Small intestine (tissue), 7 donors: ENCODE results near the gene MTUS2. TPM values are rescaled to one million over a fixed set of nuclear protein-coding genes. Genes with fewer than 3 reads are reported as not detected.
A peak's percentile ranks its signal among the peaks of the same experiment; 100 is the strongest.

ENCODE experiments used
- DNase-seq, 2 donors: peaks; one replicate each; pipeline versions ENCODE4 v3.0.0 to v3.0.0-alpha.2; 2013
- FAIRE-seq: peaks from 2 replicates; lab custom pipeline; 2012; peaks lifted over from hg19 to GRCh38; lab: Jason Lieb, UNC
- H3K27ac ChIP-seq, 3 donors: one replicate each; pipeline ENCODE4 v1.5.1; 2013; ENCODE audit warnings: low read length in 2 of 3, mild to moderate bottlenecking in 2 of 3, control low read depth in 1 of 3, inconsistent platforms in 1 of 3, low read depth in 1 of 3, moderate library complexity in 1 of 3
- H3K27me3 ChIP-seq, 3 donors: one replicate each; pipeline ENCODE4 v1.6.1; 2013; ENCODE audit warnings: low read length in 3 of 3, inconsistent platforms in 1 of 3; ENCODE audit not compliant: control insufficient read depth in 3 of 3, insufficient read depth in 3 of 3
- H3K36me3 ChIP-seq, 3 donors: one replicate each; pipeline ENCODE4 v1.6.1; 2013; ENCODE audit warnings: low read length in 3 of 3, inconsistent platforms in 1 of 3, low read depth in 1 of 3, mild to moderate bottlenecking in 1 of 3, moderate library complexity in 1 of 3; ENCODE audit not compliant: control insufficient read depth in 3 of 3, insufficient read depth in 2 of 3
- H3K4me1 ChIP-seq, 3 donors: one replicate each; pipeline ENCODE4 v1.6.1; 2013; ENCODE audit warnings: low read length in 2 of 3, inconsistent platforms in 1 of 3, low read depth in 1 of 3, mild to moderate bottlenecking in 1 of 3, moderate library complexity in 1 of 3; ENCODE audit not compliant: control insufficient read depth in 3 of 3, insufficient read depth in 2 of 3
- H3K4me3 ChIP-seq, 3 donors: one replicate each; pipeline ENCODE4 v1.5.1; 2013; ENCODE audit warnings: low read length in 3 of 3, control low read depth in 1 of 3, inconsistent platforms in 1 of 3, low read depth in 1 of 3, mild to moderate bottlenecking in 1 of 3, moderate library complexity in 1 of 3
- H3K9me3 ChIP-seq, 2 donors: one replicate each; pipeline ENCODE4 v1.6.1; 2013; ENCODE audit warnings: low read depth in 1 of 2, low read length in 1 of 2; ENCODE audit not compliant: control insufficient read depth in 2 of 2, insufficient read depth in 1 of 2
- WGBS, 3 donors: extraction: QIAGEN DNeasy Blood & Tissue Kit; methylation state at CpG; one replicate each; pipeline ENCODE4 v1.1.7; 2013; 5-methylcytosine and 5-hydroxymethylcytosine counted together
- polyA plus RNA-seq, 4 donors: library from polyadenylated mRNA; stranded (reverse) in 3 of 4; unstranded in 1 of 4; fragments of 200-250 nt in 3 of 4; fragments of 120-200 nt in 1 of 4; gene quantifications; one replicate each; pipeline versions ENCODE4 v1.2.1 to v1.2.3, GENCODE V29; 2013
- donor health status: healthy with polysubstance abuse.
- donor health status: control.
- donor health status: control.
- donor health status: Bipolar disorder and iron deficiency.
- donor health status: healthy.

The MTUS2 gene
- polyA plus RNA-seq, 4 donors: under 0.01 to 0.53 (median 0.22) TPM

- FAIRE-seq (no peak), DNase-seq (no peak)
- 75 to 91% (median 87%) methylated on average over 9 of the region's 9 CpGs for WGBS, 3 donors
- H3K4me3 ChIP-seq: no peak overlapping the region
- no peaks in the 10 kb centered on the region for H3K27me3 ChIP-seq
- H3K4me1 ChIP-seq: no peaks in the 10 kb centered on the region
- no peak overlapping the region for H3K27ac ChIP-seq
- H3K36me3 ChIP-seq: no peaks in the 10 kb centered on the region
- no peaks in the 10 kb centered on the region for H3K9me3 ChIP-seq
Measured at GRCh38 chr13:29471551-29471950, 651.4 kb downstream of the MTUS2 start.

DNA sequence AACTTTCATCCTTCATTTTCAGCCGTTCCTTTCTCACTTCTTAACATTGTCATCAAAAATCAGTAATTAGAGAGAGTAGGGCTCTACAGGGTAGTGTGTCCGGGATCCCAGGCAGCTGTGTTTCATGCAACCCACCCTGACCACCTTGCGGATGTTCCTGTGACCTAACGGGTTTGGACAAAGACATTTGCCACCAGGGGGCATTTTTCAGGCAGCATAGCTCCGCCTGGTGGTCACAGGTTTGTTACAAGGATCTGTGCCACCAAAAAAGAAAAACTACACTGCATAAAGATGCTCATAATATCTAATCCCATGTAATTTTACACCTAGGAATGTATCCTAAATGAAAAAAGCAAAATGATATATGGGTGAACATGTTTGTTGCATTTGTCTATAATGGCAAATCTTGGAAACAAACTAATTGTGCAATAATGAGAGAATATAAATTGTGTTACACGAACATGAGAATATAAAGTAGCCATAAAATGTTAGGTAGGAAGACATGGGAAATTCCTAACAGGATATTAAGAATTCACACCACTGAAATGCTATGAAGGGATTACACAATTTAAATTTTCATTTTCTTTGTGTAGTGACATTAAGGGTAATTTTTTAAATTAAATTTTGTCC lies 652.3 kb downstream of the MTUS2 start:
- no peaks in the 10 kb centered on the region for H3K36me3 ChIP-seq
- FAIRE-seq (no peak), DNase-seq (peak; percentile 51 to 58)
- no peaks in the 10 kb centered on the region for H3K4me1 ChIP-seq
- 29 to 46% (median 38%) methylated on average over 6 of the region's 6 CpGs for WGBS, 3 donors
- H3K4me3 ChIP-seq: no peak overlapping the region
- H3K27ac ChIP-seq: no peak overlapping the region
- H3K27me3 ChIP-seq: no peaks in the 10 kb centered on the region
- no peaks in the 10 kb centered on the region for H3K9me3 ChIP-seq

- DNase-seq (no peak), FAIRE-seq (peak; percentile 44)
- H3K9me3 ChIP-seq: no peaks in the 10 kb centered on the region
- 79 to 84% (median 80%) methylated on average over 4 of the region's 4 CpGs for WGBS, 3 donors
- H3K27ac ChIP-seq: no peak overlapping the region
- no peaks in the 10 kb centered on the region for H3K4me1 ChIP-seq
- H3K4me3 ChIP-seq: no peak overlapping the region
- H3K27me3 ChIP-seq: no peaks in the 10 kb centered on the region
- no peaks in the 10 kb centered on the region for H3K36me3 ChIP-seq
Measured at GRCh38 chr13:29473166-29473565, 653.0 kb downstream of the MTUS2 start.

- H3K36me3 ChIP-seq: no peaks in the 10 kb centered on the region
- FAIRE-seq (no peak), DNase-seq (no peak)
- H3K27ac ChIP-seq: no peak overlapping the region
- no peaks in the 10 kb centered on the region for H3K27me3 ChIP-seq
- no peak overlapping the region for H3K4me3 ChIP-seq
- WGBS, 3 donors: 76 to 87% (median 77%) methylated on average over 3 of the region's 3 CpGs
- no peaks in the 10 kb centered on the region for H3K9me3 ChIP-seq
- no peaks in the 10 kb centered on the region for H3K4me1 ChIP-seq
Measured at GRCh38 chr13:29474991-29475390, 654.9 kb downstream of the MTUS2 start.

GRCh38 chr13:29476046-29476445 lies 655.9 kb downstream of the MTUS2 start:
- H3K27ac ChIP-seq: no peak overlapping the region
- FAIRE-seq: no peak
- H3K27me3 ChIP-seq: no peaks in the 10 kb centered on the region
- no peak overlapping the region for H3K4me3 ChIP-seq
- no peaks in the 10 kb centered on the region for H3K4me1 ChIP-seq
- DNase-seq: no peak
- H3K9me3 ChIP-seq: no peaks in the 10 kb centered on the region
- H3K36me3 ChIP-seq: no peaks in the 10 kb centered on the region
- WGBS, 3 donors: 77 to 87% (median 81%) methylated on average over 3 of the region's 3 CpGs

DNA sequence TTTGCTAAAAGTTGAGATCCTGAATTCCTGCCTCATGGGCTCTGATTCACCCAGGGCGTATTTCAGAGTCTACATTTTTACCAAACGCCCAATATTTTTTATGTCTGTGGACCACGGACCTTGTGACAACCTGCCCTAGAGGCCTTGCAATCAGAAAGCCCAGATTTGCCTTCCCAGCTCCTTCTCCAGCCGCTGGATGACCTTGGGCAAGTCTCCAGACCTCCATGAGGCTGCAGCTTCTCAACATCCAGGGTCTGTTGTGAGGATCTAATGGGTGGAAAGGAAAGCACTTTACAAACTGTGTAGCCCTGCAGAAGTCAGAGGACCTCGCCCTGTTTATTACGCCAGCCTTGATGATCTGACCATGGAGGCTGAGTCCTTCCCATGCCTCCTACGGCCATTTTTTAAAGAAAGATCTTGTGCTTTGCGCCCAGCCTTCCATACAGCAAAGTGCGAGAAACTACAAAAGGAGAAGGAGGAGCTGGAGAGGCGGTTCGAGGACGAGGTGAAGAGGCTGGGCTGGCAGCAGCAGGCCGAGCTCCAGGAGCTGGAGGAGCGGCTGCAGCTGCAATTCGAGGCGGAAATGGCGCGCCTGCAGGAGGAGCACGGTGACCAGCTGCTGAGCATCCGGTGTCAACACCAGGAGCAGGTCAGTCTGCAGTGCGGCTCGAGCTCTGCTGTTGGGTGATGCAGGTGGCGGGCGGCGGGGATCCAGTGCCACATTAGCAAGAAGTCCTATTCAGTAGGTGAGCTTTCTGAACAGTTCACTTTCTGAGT lies 659.8 kb downstream of the MTUS2 start:
- peaks cover 0 to 9% (median 0%) of the 10 kb centered on the region in 3 donors for H3K4me1 ChIP-seq
- no peaks in the 10 kb centered on the region for H3K9me3 ChIP-seq
- no peaks in the 10 kb centered on the region for H3K27me3 ChIP-seq
- WGBS, 3 donors: 82 to 90% (median 87%) methylated on average over 23 to 25 of the region's 25 CpGs
- FAIRE-seq: no peak
- H3K36me3 ChIP-seq: no peaks in the 10 kb centered on the region
- no peak overlapping the region for H3K4me3 ChIP-seq
- DNase-seq: no peak
- no peak overlapping the region for H3K27ac ChIP-seq

- Histone ChIP-seq H3K9me3 (no peaks in the 10 kb centered on the region), H3K4me3 (no peak overlapping the region), H3K27ac (no peak overlapping the region), H3K36me3 (no peaks in the 10 kb centered on the region), H3K27me3 (no peaks in the 10 kb centered on the region), H3K4me1 (peaks cover 0 to 9% (median 0%) of the 10 kb centered on the region in 3 donors)
- WGBS, 3 donors: 76 to 83% (median 76%) methylated on average over 11 of the region's 11 CpGs
- DNase-seq (no peak), FAIRE-seq (no peak)
Measured at GRCh38 chr13:29480893-29481525, 660.9 kb downstream of the MTUS2 start.

DNA sequence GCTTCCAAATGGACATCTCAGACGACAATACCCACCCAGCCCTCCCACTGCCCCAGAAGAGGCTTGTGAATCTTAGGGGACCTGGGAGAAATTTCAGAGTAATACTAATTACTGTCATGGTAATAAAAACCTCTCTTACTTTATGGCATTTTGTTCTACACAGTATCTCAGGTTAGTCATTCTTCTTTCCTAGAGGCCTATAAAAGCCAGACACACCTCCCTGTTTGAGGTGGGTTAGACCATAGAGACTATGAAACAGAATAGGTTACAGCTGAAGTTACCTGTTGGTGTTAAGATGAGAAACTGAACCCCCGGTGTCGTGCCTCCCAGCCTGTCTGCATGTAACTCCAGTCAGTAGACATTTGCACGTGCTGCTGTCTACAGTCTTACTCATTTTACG lies 661.5 kb downstream of the MTUS2 start:
- peak in 1 of 2 donors; percentile 19 for DNase-seq
- Histone ChIP-seq H3K4me3 (no peak overlapping the region), H3K27me3 (no peaks in the 10 kb centered on the region), H3K9me3 (no peaks in the 10 kb centered on the region), H3K4me1 (peaks cover 0 to 9% (median 0%) of the 10 kb centered on the region in 3 donors), H3K27ac (no peak overlapping the region), H3K36me3 (no peaks in the 10 kb centered on the region)
- 89 to 94% (median 90%) methylated on average over 5 of the region's 5 CpGs for WGBS, 3 donors
- FAIRE-seq: no peak
